Karpas-422 (cell line): ENCODE data around the gene SDF2L1. TPM values are rescaled to one million over a fixed set of nuclear protein-coding genes. Genes with fewer than 3 reads are reported as not detected.

Experiments
- DNase-seq: peaks from one replicate; pipeline ENCODE4 v3.0.0-alpha.2; 2015
- H2AFZ ChIP-seq: fragments of 200-600 bp; sonication (generic); 2 replicates; pipeline ENCODE4 v1.6.1; 2014; ENCODE audit warnings: antibody characterized with exemption, low read length, mixed read lengths
- H3K27ac ChIP-seq: fragments of 200-600 bp; sonication (generic); 2 replicates; pipeline ENCODE4 v1.5.1; 2014; ENCODE audit warnings: mild to moderate bottlenecking, low read length, moderate library complexity
- H3K27me3 ChIP-seq: fragments of 200-600 bp; sonication (generic); 2 replicates; pipeline ENCODE4 v1.6.1; 2014; ENCODE audit warnings: low read length, mixed read lengths
- H3K36me3 ChIP-seq: fragments of 200-600 bp; sonication (generic); 2 replicates; pipeline ENCODE4 v1.6.1; 2014; ENCODE audit warnings: low read length, mixed read lengths; ENCODE audit not compliant: insufficient read depth
- H3K4me1 ChIP-seq: fragments of 200-600 bp; sonication (generic); 2 replicates; pipeline ENCODE4 v1.6.1; 2014; ENCODE audit warnings: mild to moderate bottlenecking, low read length, mixed read lengths
- H3K4me2 ChIP-seq: fragments of 200-600 bp; sonication (generic); 2 replicates; pipeline ENCODE4 v1.6.1; 2014; ENCODE audit warnings: low read length, low read depth, mild to moderate bottlenecking; ENCODE audit not compliant: poor library complexity, severe bottlenecking
- H3K4me3 ChIP-seq: fragments of 200-600 bp; sonication (generic); 2 replicates; pipeline ENCODE4 v1.5.1; 2014; ENCODE audit warnings: mild to moderate bottlenecking, antibody characterized with exemption, low read length, mixed read lengths
- H3K79me2 ChIP-seq: fragments of 200-600 bp; sonication (generic); 2 replicates; pipeline ENCODE4 v1.6.1; 2014; ENCODE audit warnings: mild to moderate bottlenecking, low read length, mixed read lengths
- H3K9ac ChIP-seq: fragments of 200-600 bp; sonication (generic); 2 replicates; pipeline ENCODE4 v1.6.0; 2014; ENCODE audit warnings: low read length
- H3K9me2 ChIP-seq: fragments of 200-600 bp; sonication (generic), shearing (Covaris generic); replicated peaks from 2 replicates; pipeline ENCODE4 v1.6.0; 2014; ENCODE audit warnings: mild to moderate bottlenecking, low read length, moderate library complexity; ENCODE audit not compliant: insufficient read depth
- H3K9me3 ChIP-seq: fragments of 300-700, 200-600 bp; sonication (generic); 2 replicates; pipeline ENCODE4 v1.6.1; 2014; ENCODE audit warnings: low read length, mixed read lengths
- H4K20me1 ChIP-seq: fragments of 200-600 bp; sonication (generic); 2 replicates; pipeline ENCODE4 v1.6.1; 2014; ENCODE audit warnings: mild to moderate bottlenecking, antibody characterized with exemption, low read length, low read depth; ENCODE audit not compliant: insufficient read depth
- total RNA-seq: library from RNA; depleted of rRNA; stranded (reverse); fragments of >200 nt; shearing (Covaris generic); gene quantifications from 2 replicates; pipeline ENCODE4 v1.2.3, GENCODE V29; 2014; ENCODE audit warnings: low replicate concordance

The SDF2L1 gene
- total RNA-seq, 1 experiment from 2014 or later, result 19.0 TPM

- H3K9ac ChIP-seq, result no peak overlapping the region
- H3K79me2 ChIP-seq, result no peaks in the 10 kb centered on the region
- H4K20me1 ChIP-seq, result no peaks in the 10 kb centered on the region
- no peaks in the 10 kb centered on the region for H3K9me3 ChIP-seq
- H3K4me1 ChIP-seq, result no peaks in the 10 kb centered on the region
- no peaks in the 10 kb centered on the region for H3K27me3 ChIP-seq
- no peaks in the 10 kb centered on the region for H3K9me2 ChIP-seq
- no peak overlapping the region for H3K4me3 ChIP-seq
- no peaks in the 10 kb centered on the region for H3K36me3 ChIP-seq
- no peak overlapping the region for H3K27ac ChIP-seq
- no peak overlapping the region for H3K4me2 ChIP-seq
- no peak for DNase-seq
- H2AFZ ChIP-seq, result no peak overlapping the region
Measured at GRCh38 chr22:21681566-21682370, 39.7 kb downstream of the SDF2L1 start.

DNA sequence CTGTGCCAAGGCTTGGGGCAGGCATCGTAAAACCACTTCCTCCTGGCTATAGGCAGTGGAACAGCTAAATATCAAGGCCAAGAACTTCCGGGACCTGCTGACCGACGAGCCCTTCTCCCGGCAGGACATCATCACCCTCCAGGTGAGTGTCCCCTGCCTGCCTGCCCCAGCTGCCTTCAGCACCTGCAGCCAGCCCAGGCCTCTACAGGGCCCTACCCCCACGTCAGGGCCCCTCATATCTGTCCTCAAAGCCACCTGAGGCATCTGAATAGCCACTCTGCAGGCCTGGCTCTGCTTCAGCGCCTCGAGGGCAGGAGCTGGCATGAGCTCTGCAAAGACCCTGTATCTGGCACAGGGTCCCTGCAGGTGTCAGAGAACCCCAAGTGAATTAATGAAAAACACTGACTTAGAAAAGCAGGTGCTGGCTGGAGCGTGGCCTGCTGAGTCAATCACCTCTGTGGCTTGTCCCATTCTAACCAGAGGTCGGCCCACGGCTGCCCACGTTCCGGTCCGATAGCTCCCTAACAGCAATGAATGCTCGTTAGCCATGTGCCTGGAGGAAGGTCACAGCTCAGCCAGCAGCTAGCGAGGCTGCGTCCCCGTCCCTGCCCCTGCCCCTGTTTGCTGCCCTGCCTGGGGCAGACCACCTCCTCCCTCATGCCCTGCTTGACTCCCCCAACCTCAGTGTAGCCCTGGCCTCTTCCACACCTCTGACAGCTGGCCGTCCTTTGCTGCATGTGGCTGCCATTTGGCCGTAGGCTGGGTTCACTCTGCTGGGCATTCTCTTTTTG is 40.5 kb downstream of the SDF2L1 start:
- H3K27me3 ChIP-seq, result no peaks in the 10 kb centered on the region
- H3K9me3 ChIP-seq, result no peaks in the 10 kb centered on the region
- no peaks in the 10 kb centered on the region for H3K9me2 ChIP-seq
- no peak for DNase-seq
- no peak overlapping the region for H3K4me3 ChIP-seq
- H3K79me2 ChIP-seq, result no peaks in the 10 kb centered on the region
- no peak overlapping the region for H3K4me2 ChIP-seq
- no peaks in the 10 kb centered on the region for H3K4me1 ChIP-seq
- H3K27ac ChIP-seq, result no peak overlapping the region
- no peak overlapping the region for H2AFZ ChIP-seq
- H3K9ac ChIP-seq, result no peak overlapping the region
- H3K36me3 ChIP-seq, result no peaks in the 10 kb centered on the region
- H4K20me1 ChIP-seq, result no peaks in the 10 kb centered on the region

DNA sequence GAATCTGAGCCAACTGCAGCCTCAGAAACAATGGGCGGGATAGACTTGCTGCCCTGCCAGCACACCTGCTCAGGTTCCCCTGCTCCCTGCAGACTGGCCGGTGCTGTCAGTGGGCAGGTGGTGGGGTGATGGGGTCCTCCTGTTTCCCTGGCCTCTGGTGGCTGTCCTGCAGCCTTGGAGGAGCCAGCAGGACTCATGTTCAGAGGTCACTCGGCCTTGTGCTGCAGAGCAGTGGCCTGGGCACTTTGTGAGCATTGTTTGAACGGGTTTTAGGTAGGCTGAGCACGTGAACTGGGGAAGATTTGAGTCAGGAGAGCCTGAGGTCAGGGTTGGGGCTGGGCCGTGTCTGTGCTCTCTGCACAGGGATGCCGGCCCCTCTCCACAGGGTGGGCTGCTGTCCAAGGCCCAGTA is 41.3 kb downstream of the SDF2L1 start:
- H2AFZ ChIP-seq, result no peak overlapping the region

GRCh38 chr22:21684492-21685163 is 42.5 kb downstream of the SDF2L1 start:
- Histone ChIP-seq H3K9ac (no peak overlapping the region), H3K9me3 (no peaks in the 10 kb centered on the region), H3K4me1 (no peaks in the 10 kb centered on the region), H3K79me2 (no peaks in the 10 kb centered on the region), H2AFZ (no peak overlapping the region), H3K27ac (no peak overlapping the region), H4K20me1 (no peaks in the 10 kb centered on the region), H3K4me3 (no peak overlapping the region), H3K4me2 (no peak overlapping the region), H3K27me3 (no peaks in the 10 kb centered on the region), H3K9me2 (no peaks in the 10 kb centered on the region), H3K36me3 (no peaks in the 10 kb centered on the region)
- DNase-seq, result no peak

More for the DNA sequence above, 41.3 kb downstream of the SDF2L1 start:
- Histone ChIP-seq H3K9ac (no peak overlapping the region), H3K9me3 (no peaks in the 10 kb centered on the region), H3K4me3 (no peak overlapping the region), H3K27me3 (no peaks in the 10 kb centered on the region), H3K4me2 (no peak overlapping the region), H3K9me2 (no peaks in the 10 kb centered on the region), H3K79me2 (no peaks in the 10 kb centered on the region), H4K20me1 (no peaks in the 10 kb centered on the region), H3K27ac (no peak overlapping the region), H3K4me1 (no peaks in the 10 kb centered on the region), H3K36me3 (no peaks in the 10 kb centered on the region)
- DNase-seq, result no peak

DNA sequence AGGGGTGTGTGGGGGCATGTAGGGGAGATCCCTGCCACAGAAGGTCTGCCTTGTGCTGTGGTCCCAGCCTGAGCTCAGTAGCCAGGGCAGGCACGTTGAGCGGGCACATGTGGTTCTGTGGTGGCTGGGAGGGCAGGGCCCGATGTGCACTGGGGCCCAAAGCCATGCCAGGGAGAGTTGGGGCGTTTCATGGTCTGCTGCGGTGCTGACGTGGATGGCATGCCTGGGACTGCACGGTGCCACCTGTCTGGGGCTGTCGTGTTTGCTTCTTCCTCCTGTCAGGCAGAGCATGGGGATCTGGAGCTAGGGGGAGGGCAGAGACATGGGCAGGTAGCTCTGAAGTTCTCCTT is 43.0 kb downstream of the SDF2L1 start:
- Histone ChIP-seq H3K27me3 (no peaks in the 10 kb centered on the region), H3K9ac (no peak overlapping the region), H3K9me3 (no peaks in the 10 kb centered on the region), H2AFZ (no peak overlapping the region), H3K36me3 (no peaks in the 10 kb centered on the region), H3K27ac (no peak overlapping the region), H3K9me2 (no peaks in the 10 kb centered on the region), H4K20me1 (no peaks in the 10 kb centered on the region), H3K4me2 (no peak overlapping the region), H3K4me3 (no peak overlapping the region), H3K4me1 (no peaks in the 10 kb centered on the region), H3K79me2 (no peaks in the 10 kb centered on the region)
- no peak for DNase-seq

- no peaks in the 10 kb centered on the region for H3K9me2 ChIP-seq
- H3K27ac ChIP-seq, result no peak overlapping the region
- H3K9me3 ChIP-seq, result no peaks in the 10 kb centered on the region
- DNase-seq, result no peak
- no peaks in the 10 kb centered on the region for H4K20me1 ChIP-seq
- no peak overlapping the region for H2AFZ ChIP-seq
- no peak overlapping the region for H3K4me3 ChIP-seq
- H3K36me3 ChIP-seq, result no peaks in the 10 kb centered on the region
- H3K4me1 ChIP-seq, result no peaks in the 10 kb centered on the region
- no peak overlapping the region for H3K4me2 ChIP-seq
- H3K27me3 ChIP-seq, result no peaks in the 10 kb centered on the region
- no peak overlapping the region for H3K9ac ChIP-seq
- no peaks in the 10 kb centered on the region for H3K79me2 ChIP-seq
Measured at GRCh38 chr22:21686193-21686608, 44.1 kb downstream of the SDF2L1 start.

GRCh38 chr22:21686634-21687393 is 44.7 kb downstream of the SDF2L1 start:
- Histone ChIP-seq H3K27ac (no peak overlapping the region), H3K36me3 (no peaks in the 10 kb centered on the region), H3K4me2 (no peak overlapping the region), H4K20me1 (no peaks in the 10 kb centered on the region), H2AFZ (no peak overlapping the region), H3K4me3 (no peak overlapping the region), H3K9me2 (no peaks in the 10 kb centered on the region), H3K27me3 (no peaks in the 10 kb centered on the region), H3K9me3 (no peaks in the 10 kb centered on the region), H3K79me2 (no peaks in the 10 kb centered on the region), H3K4me1 (no peaks in the 10 kb centered on the region), H3K9ac (no peak overlapping the region)
- DNase-seq, result no peak
